ENCODE measurements around the gene PGM2.

Gene PGM2

GRCh38 chr4:37902738-37903693, 76.5 kb downstream of the PGM2 start:
- no peak for DNase-seq (ENCODE audit: low read depth)

DNA sequence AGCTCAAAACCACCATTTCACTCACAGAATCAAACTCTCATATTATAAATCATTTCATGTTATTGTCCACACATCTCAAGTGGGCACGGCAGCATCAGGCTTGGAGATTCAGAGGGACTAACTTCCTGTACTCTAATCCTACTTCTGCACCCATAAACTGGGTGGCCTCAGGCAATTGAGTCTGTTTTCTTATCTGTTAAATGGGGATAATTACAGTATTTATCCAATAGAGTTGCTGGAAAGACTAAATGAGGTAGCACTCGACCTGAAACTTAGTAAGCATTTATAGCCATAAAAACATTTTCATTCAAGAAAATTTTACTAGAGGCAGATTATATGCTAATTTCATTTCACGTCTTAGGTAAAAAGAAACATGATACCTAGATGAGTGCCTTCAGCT, 77.4 kb downstream of the PGM2 start:
- DNase-seq (ENCODE audit: low read depth), result no peak

DNA sequence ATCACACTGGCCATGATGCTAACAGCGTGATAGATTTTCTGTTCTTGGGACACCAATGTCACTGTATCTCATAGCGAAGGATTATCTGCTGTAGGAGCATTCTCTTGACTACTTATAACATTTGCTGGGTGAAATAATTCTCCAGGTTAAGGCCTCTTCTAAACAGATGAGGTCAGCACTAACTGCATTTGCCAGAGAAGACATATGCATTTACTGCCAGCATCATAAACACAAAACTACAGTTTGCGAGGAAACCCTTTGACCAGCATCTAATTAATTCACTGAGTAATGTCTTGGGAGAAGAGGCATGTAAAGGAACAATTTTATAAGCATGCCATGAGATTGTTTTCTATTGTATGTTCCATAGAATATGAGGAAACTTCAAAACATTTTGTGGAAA, 78.3 kb downstream of the PGM2 start:
- no peak for DNase-seq (ENCODE audit: low read depth)

- DNase-seq (ENCODE audit: low read depth), result no peak
These were observed 79.2 kb downstream of the PGM2 start for GRCh38 chr4:37905533-37906169.

DNA sequence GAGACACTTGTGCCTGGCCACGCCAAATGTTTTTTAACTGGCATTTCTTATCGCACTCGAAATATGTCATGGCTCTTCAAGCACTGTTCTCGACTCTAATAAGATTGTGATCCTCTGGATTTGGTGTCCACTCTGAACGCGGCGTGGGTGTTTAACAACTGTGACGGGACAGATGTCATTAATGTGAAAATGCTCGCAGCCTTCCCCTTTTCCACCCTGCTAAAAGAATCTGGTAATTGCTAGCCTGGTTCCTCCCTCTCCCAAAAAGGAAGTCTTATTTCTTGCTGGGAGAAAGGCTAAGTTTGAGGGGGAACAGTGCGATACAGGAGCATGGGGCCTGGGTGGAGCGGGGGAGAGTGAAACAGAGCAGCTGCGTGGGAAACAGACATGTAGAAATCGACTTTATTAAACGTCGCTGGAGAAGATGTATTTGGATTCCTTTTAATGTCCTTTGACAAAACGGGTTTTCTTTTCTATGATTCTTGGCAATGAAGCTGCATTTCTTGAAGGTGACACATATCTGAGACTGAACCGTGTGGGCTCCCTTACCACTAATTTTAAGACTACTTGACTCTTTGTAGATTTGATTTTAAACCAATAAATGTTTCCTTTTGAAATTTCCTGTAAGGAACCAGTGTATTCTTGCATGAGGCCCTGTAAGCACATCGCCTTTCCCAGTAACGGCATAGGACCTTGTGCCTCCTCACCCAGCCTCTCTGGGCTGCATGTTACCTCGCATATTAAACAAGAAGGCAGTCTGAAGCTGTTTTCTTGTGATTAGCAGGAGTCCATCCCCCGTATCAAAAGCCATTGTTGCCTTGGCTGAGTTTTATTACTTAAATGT, 82.2 kb downstream of the PGM2 start:
- peak; percentile 65 for DNase-seq (ENCODE audit: low read depth)

DNA sequence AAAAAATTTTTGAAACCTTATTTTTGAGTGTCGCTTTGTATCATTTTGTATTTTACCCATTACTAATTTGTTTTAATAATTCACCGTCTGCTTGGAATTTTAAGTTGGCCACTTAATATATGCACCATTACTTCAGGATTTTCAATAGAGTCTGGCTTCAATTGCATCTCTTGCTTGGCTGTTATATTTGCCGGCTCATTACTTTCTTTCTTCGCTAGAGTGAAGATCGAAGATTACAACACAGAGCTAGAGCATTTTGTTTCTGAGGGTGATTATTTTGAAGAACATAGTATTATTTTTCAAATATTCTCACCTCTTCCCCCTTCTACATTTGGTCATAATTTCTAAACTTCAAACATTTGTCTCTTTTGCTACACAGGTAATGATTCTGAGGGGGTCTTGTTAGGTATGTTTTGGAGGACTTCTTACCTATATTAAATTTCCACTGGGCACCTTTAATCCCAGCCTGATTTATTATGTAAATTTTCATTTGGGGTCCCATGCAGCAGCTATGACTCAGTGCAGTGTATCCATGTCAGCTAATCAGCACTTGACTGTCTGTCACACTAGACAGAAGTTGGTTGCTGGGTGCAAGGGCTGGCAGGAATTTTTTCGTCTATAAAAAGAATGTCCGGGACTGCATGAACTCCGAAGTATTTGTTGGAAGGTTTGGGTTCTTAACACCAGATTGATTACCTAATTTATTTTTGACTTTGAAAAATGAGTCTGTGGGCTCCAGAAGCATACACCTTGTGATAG, 83.0 kb downstream of the PGM2 start:
- DNase-seq (ENCODE audit: low read depth), result no peak

GRCh38 chr4:37910091-37910486, 83.6 kb downstream of the PGM2 start:
- DNase-seq (ENCODE audit: low read depth), result no peak
